Measurements from ENCODE around the gene FYN.
A peak's percentile ranks its signal among the peaks of the same experiment; 100 is the strongest.

FYN gene

GRCh38 chr6:111872401-111873177 is 663 bp downstream of the FYN start (continued):
- TF ChIP-seq TSHZ1 (tag by site-specific recombination; IDR thresholded peaks at IDR 0.05; ENCODE audit: borderline replicate concordance) (peak; percentile 33; the same call in 1 of the 2 replicates), ZFHX2 (tag by site-specific recombination; conservative IDR thresholded peaks at IDR 0.05) (peak; percentile 95), PRDM10 (tag by site-specific recombination; IDR thresholded peaks at IDR 0.05) (no peak), ZNF580 (tag by site-specific recombination; IDR thresholded peaks at IDR 0.05) (no peak), ZNF175 (tag by site-specific recombination; IDR thresholded peaks at IDR 0.05) (no peak), ZNF514 (tag by site-specific recombination; IDR thresholded peaks at IDR 0.05) (no peak), ZBTB44 (tag by site-specific recombination; IDR thresholded peaks at IDR 0.05) (0 out of 2 replicates have a peak, but pooled peaks have one; percentile 39), MZF1 (tag by site-specific recombination; IDR thresholded peaks at IDR 0.05; ENCODE audit: borderline replicate concordance) (no peak), ZEB2 (tag by site-specific recombination; IDR thresholded peaks at IDR 0.05) (peak; percentile 82), ZXDB (tag by site-specific recombination; IDR thresholded peaks at IDR 0.05) (peak; percentile 46; the same call in 1 of the 2 replicates), ZNF26 (tag by site-specific recombination; IDR thresholded peaks at IDR 0.05) (no peak), ZNF645 (tag by site-specific recombination; IDR thresholded peaks at IDR 0.05) (no peak), ZNF704 (tag by site-specific recombination; IDR thresholded peaks at IDR 0.05) (no peak), ZNF114 (tag by site-specific recombination; IDR thresholded peaks at IDR 0.05) (no peak), GFI1B (tag by site-specific recombination; IDR thresholded peaks at IDR 0.05) (no peak), ZNF398 (tag by site-specific recombination; IDR thresholded peaks at IDR 0.05) (peak; percentile 99), FEZF1 (tag by site-specific recombination; IDR thresholded peaks at IDR 0.05) (peak; percentile 68; the same call in 1 of the 2 replicates), ZNF530 (tag by site-specific recombination; IDR thresholded peaks at IDR 0.05; ENCODE audit: low read depth) (no peak), ZBTB49 (tag by site-specific recombination; IDR thresholded peaks at IDR 0.05; ENCODE audit: low read depth) (no peak), PRDM1 (tag by site-specific recombination; IDR thresholded peaks at IDR 0.05) (no peak; the same call in 1 of the 2 replicates)

Measured in HEK293 (cell line).